OCI-LY7 (cell line): ENCODE results near the gene NOTO.

Source experiments
- CTCF ChIP-seq: fragments of 200-600 bp; sonication (generic); conservative IDR thresholded peaks from 2 replicates; pipeline ENCODE4 v1.5.1; 2014; ENCODE audit warnings: mild to moderate bottlenecking, antibody characterized with exemption, low read length, moderate library complexity, mixed read lengths
- EZH2phosphoT487 ChIP-seq: fragments of 200-600 bp; sonication (generic); IDR thresholded peaks from 2 replicates; pipeline ENCODE4 v1.6.1; 2018; ENCODE audit warnings: low read depth, borderline replicate concordance, mild to moderate bottlenecking, mixed run types, antibody characterized with exemption, low read length, moderate library complexity, mixed read lengths

GRCh38 chr2:73253400-73253799, 51.0 kb downstream of the NOTO start:
- TF ChIP-seq CTCF (no peak), EZH2phosphoT487 (no peak)
